GM19025 (cell line): ENCODE data around the gene GSTO2.

Source experiments
- ATAC-seq: cut with Tn5 transposase; IDR thresholded peaks from one replicate; pipeline ENCODE4 v1.9.1; 2021; ENCODE audit warnings: mild to moderate bottlenecking, low read depth, moderate library complexity; ENCODE audit not compliant: unreplicated experiment

GSTO2 gene

DNA sequence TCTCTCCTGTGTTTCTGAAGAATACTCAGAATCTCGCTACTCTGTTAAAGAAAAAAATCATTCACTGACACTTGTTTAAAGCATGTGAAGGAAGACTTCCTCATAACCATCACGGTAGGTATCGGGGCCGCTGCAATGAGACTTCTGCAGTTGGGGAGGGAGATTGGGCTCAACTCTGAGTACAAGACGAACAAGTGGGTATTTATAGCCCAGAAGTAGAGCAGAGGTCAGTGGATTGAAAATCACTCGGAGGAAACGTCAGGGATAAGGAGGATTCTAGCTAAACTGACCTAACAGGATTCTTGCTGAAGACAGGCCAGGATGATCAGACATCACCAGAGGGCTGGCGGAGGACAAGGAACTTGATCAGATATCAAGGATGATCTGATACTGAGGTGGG is 35.9 kb downstream of the GSTO2 start:
- no peak for ATAC-seq

DNA sequence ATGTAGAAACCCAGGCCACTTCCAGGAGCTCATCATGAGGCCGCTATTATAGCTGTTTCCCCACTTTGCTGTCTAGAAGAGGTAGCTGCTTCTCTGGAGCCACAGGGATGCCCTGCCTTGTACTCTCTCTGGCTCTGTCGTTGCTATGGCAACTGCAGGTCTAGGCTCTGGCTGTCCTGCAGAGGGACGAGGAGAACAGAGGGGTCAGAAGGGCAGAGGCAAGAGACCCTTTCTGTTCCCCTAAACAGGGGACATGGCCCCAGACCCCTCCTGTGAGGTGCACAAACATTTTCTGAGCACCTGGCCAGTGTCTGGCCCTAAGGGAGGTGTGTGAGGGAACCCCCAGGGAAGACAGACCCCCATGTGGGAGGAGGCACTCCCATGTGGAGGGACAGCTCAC is 37.9 kb downstream of the GSTO2 start:
- no peak for ATAC-seq

DNA sequence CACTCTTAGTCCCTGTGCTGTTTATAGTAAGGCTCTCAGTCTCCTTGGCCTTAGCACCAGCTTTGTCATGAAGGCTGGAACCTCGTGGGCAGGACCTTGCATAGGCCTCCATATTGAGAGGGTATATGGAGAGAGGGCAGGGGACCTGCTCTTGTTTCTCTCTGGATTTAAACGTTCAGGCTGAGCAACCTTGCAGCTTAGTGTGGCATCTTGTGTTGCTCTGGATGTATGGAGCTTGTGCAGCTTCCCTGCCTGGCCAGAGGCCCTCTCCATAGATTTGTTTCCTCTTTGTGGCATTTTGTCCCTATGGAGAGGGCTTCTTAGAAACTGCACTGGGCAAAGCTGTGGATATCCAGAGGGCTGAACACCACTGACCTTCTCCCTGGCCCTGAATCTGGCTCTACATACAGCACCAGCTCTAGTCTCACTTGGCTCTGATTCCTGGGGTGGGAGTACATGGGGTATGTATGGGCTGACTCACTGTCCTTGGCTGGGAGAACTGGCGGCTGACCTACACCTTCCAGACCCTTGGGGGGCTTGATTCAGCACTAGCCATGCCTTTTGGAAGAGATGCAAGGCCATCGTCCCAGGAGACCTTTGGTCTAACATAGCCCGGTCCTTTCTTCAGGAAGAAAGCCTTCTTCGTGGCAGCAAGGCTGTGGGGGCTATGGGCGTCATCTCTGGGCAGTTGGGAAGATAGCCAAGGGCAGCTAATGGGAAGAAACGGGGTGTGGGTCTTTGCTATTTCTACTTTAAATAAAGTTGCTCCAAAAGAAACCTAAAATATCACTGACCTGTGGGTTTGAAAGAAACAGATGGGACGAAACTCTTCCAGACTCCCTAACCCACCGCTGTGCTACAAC is 38.8 kb downstream of the GSTO2 start:
- no peak for ATAC-seq

DNA sequence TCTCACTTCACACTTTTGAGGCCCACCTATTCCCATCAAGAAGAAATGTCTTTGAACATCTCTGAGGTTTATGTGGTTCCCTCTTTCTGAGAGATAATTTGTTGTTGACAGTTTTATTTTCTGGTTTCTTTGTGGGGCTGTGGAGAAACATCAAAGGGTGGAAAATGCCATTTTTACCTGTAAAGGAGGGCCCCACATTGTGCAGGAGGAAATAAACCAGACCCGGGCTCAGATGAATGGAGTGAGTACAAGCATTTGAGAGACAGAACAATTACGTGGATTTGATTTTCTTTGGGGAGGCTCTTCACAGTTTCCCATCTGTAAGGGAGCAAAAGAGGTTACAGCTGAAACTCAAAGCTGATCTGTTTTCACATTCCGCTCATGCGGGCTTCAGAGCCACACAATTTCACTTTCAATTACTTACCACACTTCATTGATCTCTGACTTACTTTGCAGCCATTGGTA is 39.5 kb downstream of the GSTO2 start:
- ATAC-seq, result peak; percentile 59

DNA sequence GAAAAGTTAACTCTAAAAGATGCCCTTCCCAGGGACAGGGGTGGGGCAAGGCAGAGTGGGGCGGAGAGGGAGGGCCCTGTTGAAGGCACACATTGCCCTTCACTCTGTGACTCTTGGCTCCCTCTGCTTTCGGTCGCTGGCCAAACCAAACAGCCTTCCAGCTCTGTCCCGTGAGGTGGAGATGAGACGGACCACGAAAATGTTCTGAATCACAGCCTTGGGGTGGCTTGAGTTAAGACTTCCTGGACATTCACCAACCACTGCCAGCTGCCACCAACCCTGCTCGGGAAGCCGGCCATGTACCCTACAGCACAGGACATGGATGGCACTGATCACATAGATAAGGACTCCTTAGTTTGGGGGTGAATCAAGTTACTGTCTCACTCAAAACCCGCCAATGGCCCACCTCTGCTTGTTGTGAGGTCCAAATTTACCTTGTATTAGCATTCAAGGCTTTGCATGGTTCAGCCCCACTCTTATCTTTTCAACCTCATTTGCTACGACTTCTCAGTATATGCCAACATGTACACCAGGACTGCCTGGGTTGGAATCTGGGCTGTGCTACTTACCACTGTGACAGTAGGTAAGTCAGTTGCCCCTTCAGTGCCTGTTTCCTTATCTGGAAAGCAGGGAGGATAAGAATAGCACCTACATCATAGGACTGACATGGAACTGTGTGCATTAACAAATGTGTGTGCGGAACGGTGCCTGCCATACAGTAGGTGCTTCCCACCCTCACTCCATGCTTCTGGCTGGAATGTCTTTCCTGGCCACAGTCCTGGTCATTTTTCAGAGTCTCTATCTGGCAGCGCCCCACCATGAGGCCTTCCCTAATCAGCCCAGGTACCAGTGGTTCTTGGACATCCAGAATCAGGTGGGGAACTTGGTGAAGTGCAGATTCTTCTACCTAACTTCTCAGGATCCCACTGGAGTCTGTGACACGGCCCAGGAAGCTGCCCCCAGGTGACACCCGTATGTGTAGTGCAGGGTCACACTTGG is 41.3 kb downstream of the GSTO2 start:
- no peak for ATAC-seq

DNA sequence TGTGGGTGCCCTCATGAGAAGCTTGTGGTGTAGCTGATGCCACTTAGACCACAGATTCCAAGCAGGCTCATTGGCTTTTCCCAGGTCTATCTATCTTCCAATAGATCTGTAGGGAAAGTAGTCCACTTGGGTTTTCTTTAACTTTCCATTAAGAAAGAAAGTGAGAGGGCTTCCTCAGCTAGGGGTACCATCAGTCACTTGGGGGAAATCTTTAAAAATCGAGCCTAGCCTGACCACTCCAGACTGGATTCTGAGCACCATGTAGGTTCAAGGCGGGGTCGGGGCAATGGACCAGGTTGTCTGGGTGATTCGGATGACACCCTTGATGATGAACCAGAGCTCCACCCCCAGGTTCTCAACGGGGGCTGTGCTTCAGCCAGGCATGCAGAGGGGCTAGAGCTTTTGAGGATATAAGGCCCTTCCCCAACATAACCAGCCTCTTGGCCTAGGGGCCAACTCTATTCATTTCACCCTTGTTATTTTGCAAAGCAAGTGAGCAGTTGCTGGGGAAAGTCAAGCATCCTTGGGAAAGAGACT is 42.3 kb downstream of the GSTO2 start:
- no peak for ATAC-seq

DNA sequence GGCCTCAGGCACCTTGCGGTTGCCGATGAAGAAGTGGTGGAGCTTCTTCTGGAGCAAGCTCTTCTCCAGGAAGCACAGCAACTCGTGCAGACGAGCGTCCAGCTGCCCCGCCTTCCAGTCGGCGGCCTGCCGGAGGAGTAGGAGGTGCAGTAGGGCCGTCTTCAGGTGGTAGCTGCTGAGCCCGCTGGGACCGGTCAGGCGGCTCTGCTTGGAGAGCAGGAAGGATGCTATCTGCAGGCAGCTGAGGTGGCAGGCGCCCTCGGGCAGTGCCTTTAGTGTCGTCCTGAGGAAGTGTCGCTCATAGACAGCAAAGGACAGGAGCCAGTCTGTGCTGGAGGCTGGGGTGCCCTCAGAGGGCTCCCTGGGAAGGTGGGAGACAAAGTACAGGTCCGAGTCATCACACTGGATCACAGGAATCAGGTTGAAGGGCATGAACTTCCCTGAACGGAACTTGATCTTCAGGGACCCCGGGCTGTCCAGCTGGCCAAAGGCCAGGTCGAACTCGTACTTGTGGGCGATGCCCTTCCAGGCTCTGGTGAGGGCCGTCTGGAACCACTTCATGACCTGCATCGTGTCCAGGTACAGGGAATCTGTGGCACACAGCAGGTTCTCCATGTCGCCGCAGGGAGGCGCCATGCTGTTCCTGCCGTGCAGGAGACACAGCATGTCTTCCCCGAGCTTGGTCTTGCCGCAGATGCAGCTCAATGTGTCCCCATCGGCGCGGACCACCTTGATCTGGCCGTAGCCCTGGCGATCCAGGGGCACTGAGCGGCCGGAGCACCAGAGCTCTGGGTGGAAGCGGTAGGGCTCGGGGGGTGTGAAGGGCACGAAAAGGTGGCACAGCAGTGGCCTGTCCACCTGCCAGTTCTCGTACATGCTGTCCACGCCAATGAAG is 45.9 kb downstream of the GSTO2 start:
- ATAC-seq, result no peak

DNA sequence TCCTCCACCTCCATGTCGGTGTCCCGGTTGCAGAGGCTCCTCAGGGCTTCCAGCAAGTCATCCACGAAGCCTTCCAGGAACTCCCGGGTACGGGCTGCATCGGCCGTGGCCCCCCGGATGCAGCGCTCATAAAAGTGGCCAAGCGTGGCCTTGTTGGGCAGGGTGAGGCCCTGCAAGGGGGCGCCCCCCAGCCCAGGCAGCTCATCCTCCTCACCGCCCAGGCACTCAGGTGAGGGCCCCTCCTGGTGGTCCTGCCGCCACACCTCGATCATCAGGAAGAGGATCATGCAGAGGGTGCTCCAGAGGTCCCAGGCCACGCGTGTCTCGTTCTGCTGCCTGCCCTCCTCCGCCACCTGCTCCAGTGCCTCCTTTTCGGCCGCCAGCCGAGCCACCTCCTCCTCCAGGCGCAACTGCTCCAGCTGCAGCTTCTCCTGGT is 46.5 kb downstream of the GSTO2 start:
- ATAC-seq, result no peak

DNA sequence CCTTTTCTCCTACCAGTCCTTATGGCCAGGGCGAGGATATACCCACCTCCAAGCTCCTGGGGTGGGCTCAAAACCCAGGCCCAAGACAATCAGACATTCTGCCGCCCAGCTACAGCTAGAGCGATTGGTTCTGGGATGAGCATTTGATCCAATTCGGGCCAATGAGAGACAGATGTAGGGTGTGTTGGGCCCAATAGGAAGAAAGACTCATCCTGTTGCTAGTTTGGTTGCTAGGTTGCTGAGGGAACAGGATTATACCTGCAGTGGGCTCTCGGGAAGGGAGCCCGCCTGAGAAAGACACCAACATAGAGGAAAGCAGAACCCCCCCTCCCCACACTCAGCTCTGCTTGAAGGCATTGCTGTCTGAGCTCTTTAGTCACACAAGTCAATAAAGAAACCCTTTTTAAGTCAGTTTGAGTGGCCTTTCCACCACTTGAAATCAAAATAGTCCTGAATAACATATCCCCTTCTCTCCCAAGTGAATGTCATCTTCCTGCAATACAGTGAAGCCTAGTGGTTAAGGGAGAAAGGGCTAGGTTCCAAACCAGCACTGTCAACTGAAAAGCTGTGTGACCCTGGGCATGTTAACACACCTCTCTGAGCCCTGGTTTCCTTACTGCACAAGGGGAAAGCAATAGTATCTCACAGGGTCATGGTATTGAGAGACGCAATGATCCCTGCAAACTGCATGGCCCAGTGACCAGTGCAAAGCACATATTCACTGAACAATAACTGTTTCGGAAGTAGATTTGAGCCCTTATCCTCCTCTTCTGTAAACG is 47.5 kb downstream of the GSTO2 start:
- no peak for ATAC-seq

DNA sequence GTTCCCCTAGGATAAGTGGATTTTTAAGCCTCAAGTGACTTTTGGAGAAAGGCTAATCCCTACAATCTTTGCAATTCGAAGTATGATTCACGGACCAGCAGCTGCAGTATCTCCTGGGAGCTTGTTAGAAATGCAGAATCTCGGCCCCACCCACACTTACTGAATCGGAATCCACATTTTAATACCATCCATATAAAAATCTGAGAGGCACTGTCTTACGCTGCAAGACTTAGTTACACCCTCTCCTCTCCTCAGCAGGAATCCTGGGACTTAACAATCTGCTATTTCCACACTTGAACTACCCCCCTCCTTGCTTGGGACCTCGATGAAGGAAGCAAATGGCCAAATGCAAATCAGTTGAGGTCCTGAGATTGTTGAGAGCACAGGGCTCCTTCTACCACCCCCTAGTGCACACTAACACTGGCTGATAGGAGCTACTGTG is 48.3 kb downstream of the GSTO2 start:
- no peak for ATAC-seq

DNA sequence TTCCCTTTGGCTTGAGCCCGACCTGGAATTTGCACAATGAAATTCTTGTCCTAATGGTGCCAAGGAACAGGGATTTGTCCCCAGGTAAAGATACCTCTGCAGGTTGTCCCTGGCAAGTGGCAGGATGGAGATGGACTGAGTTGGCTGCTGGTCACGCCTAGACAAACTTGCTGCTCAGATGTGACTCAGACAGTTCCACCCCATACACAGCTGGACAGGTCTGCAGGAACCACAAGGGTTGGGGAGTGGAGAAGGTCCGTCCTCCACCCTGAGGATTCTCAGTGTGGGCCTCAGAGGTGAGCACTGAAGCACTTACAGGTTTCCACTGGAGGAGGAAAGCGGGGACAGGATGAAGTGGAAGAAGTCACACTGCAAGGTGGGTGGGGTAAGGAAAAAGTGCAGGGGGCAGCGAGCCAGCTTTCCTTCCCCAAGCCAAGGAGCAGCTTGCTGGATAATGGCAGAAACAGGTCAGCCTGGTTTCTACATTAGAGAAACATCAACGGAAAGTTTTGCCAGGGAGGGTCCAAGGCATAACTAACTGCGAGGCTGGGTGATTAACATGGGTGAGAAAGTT is 48.8 kb downstream of the GSTO2 start:
- ATAC-seq, result no peak

DNA sequence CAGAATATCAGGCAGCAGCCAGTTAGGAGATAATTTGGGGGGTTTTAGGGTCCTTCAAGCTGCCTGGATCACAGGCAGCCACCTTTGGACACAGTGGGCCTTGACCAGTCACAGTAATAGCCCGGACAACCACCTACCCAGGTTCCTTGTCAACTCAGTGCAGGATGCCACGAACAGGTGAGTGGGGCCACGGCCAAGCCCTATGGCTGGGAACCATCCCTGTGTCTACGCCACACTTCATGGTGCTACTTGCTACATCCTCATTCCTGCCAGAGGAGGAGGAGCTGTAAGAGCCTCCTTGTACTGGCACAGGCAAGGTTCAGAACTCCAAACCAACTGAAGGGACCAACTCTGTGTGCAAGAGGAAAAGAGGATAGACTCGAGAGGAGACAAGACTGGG is 49.3 kb downstream of the GSTO2 start:
- no peak for ATAC-seq

DNA sequence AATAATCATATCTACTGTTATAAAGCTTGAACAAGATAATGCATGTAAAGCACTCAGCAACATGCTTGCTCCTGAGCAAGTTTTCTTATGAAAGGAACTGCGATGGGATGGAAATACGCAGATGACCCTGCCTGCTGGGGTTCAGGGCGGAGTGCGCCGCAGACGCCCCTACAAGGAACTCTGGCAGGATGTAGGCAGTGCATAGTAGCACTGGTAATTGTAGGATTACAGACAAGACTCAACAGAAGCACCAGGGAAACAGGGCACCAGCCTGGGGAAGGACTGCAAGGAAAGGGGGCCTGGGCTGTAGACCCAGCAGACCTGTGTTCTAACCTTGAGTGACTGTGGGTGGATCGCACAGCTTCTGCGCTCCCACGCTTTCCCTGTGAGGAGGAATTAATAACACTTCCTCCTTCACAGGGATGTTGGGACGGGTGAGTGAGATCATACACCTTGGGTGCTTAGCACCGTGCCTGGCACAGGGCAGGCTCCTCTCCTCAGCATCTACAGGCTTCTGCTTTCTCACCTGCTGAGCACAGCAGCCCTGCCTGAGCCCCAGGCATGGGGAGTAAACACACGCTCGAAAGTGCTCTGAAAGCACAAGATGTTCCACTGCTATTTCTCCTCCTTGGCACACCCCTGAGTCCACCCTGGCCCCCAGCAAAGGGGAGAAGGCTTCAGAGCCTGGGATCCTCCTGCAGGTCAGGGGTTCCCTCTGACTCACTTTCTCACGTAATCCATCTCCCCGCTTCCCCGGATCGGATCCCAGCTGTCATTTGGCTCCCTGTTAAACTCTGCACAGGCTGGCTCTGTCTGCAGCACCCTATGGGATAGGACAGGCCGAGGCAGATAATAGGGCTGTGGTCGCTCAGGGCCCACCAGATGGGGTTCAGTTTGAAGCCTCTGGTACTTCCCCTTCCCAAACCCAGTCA is 50.1 kb downstream of the GSTO2 start:
- ATAC-seq, result no peak

DNA sequence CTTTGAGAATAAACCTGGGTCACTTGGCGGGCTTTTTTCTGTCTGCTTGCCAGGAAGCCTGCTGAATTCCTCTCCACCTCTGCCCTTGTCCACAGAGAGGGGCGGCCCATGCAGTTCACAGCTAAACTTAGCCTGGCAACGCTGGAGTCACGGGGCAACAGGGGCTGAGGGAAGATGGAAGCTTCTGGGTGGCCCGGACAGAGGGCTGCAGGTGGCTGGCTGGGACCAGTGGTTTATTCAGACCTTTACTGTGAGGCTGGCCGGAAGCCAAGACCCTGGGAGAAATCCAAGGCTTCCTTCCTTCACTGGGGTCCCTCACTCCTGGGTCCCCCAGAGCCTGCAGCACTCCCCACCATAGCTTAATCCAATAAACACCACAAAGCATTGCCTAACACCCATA is 52.2 kb downstream of the GSTO2 start:
- ATAC-seq, result no peak

DNA sequence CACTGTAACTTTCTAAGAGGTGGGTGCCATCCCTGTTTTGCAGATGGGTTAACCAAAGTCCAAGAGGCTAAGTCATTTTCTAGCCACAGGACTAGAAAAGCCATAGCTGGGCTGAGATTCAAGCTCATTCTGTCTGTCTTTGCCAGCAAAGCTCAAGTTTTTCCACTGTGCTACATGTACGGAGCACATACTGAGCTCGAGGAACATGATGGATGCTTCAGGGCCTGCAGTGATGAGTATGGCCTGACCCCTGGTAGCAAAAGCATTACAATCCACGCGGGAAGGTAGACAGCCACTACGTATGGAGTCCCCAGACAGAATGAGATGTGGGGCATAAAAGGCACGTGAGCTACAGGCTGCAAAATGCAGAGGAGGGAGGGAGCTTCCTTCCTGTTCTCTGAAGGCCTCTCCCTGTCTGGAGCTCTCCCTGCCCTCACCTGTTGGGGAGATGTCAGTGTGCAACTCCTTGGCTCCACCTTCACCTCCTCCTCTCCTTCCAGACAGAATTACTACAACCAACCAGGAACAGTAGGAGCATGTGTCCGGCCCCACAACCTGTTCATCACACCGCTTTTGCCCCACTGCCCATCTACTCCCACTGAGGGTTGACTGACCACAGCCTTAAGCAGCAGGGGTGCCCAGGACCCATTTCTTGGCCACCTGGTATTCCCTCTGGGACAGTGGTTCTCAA is 52.9 kb downstream of the GSTO2 start:
- no peak for ATAC-seq

DNA sequence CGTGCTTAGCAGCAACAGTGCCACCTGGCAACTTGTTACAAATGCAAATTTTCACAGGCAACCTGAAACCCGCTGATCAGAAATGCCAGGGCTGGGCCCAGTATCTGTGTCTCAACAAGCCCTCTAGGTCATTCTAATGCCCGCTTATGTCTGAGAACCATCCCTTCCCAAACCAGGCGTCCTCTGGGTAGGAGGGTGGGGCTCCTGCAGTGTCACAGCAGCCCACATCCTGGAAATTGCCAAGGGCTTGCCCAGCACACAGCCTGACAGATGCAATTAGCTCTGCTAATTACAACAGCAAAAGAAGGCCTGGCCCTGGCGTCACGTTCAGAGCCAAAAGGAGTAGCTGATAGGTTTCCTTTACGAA is 53.4 kb downstream of the GSTO2 start:
- ATAC-seq, result peak; percentile 58

DNA sequence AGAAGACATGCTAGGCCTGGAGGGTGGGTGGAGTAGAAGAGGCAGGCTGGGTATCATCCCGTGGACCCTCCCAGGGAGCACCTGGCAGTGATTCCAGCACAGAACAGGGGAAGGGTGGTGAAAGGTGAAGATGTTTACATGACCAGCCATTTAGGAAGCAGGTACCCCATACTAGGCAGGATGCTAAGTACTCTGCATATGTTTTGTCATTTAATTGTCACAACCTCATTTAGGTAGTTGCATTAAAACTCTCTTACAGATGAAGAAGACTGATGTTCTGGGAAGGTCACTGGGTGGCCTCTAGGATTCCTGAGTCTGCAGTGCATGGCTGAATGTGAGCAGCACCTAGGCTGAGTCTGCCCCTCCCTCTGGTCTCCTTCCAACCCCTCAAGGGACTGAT is 54.1 kb downstream of the GSTO2 start:
- no peak for ATAC-seq
